UCSD-AML1 (cell line): ENCODE data around the gene DNAL1.
"Not testable (repeated sequence)": the region's sequence is repeated elsewhere in the genome, so short reads cannot be mapped to it uniquely, and the experiment has no call there.

Experiments used
- DNase-seq: peaks from one replicate; lab custom pipeline; 2025; ENCODE audit not compliant: unreplicated experiment; lab: John Stamatoyannopoulos, UW

DNAL1 gene

GRCh38 chr14:73644531-73645247, at the start of gene DNAL1:
TSS of gene DNAL1 (plus strand) at chr14:73644986. CDS start at chr14:73645040, 54 bp downstream.
- DNase-seq, result peak; percentile 94

GRCh38 chr14:73599499-73599898, 45.3 kb upstream of the DNAL1 start:
- no peak for DNase-seq

- DNase-seq, result no peak
Measured at GRCh38 chr14:73602994-73603393, 41.8 kb upstream of the DNAL1 start.

- no peak for DNase-seq
Measured at GRCh38 chr14:73606271-73606670, 38.5 kb upstream of the DNAL1 start.

- DNase-seq, result no peak
Measured at GRCh38 chr14:73607241-73607640, 37.5 kb upstream of the DNAL1 start.

- DNase-seq, result no peak
Measured at GRCh38 chr14:73610687-73611086, 34.1 kb upstream of the DNAL1 start.

GRCh38 chr14:73612339-73613045, 32.3 kb upstream of the DNAL1 start, which contains the start of gene ACOT6:
TSS of gene ACOT6 (plus strand) at chr14:73612517. CDS start at chr14:73612572, 55 bp downstream.
- peak; percentile 80 for DNase-seq

- no peak for DNase-seq
Measured at GRCh38 chr14:73613046-73613383, 31.8 kb upstream of the DNAL1 start.

GRCh38 chr14:73613419-73613963, 31.3 kb upstream of the DNAL1 start:
- DNase-seq, result no peak

- DNase-seq, result no peak
Measured at GRCh38 chr14:73616831-73617230, 28.0 kb upstream of the DNAL1 start.

GRCh38 chr14:73619524-73619923, 25.3 kb upstream of the DNAL1 start:
- no peak for DNase-seq

GRCh38 chr14:73620268-73620667, 24.5 kb upstream of the DNAL1 start:
- DNase-seq, result no peak

- no peak for DNase-seq
Measured at GRCh38 chr14:73623504-73624054, 21.2 kb upstream of the DNAL1 start.

GRCh38 chr14:73625706-73626105, 19.1 kb upstream of the DNAL1 start:
- no peak for DNase-seq

- no peak for DNase-seq
Measured at GRCh38 chr14:73627151-73627558, 17.6 kb upstream of the DNAL1 start.

- no peak for DNase-seq
Measured at GRCh38 chr14:73630009-73630780, 14.6 kb upstream of the DNAL1 start.

- DNase-seq, result peak; percentile 58
Measured at GRCh38 chr14:73633116-73634010, 11.4 kb upstream of the DNAL1 start.

- DNase-seq, result no peak
Measured at GRCh38 chr14:73634011-73634833, 10.6 kb upstream of the DNAL1 start.

- DNase-seq, result not testable (repeated sequence)
Measured at GRCh38 chr14:73636355-73636754, 8.4 kb upstream of the DNAL1 start.
